Measurements from ENCODE around the gene ZMYM4.

ZMYM4 gene

DNA sequence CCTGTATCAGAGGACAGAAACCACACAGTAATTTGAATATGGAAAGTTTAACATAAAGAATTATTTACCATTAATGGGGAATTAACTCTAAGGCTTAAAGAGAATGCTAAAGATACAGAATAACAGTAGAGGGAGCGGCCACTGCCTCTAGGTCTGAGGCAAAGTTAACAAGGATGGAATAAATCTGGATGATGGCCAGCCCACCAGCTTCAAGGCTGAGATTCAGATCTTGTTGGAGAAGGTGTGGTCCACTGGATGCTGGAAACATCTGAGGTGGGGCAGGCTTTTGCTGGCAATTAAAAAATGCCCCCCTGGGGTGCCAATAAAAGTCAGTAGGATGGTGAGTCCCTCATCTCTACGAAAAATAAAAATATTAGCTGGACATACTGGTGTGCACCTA, 29.4 kb downstream of the ZMYM4 start:
- TF ChIP-seq, protein P1, sequence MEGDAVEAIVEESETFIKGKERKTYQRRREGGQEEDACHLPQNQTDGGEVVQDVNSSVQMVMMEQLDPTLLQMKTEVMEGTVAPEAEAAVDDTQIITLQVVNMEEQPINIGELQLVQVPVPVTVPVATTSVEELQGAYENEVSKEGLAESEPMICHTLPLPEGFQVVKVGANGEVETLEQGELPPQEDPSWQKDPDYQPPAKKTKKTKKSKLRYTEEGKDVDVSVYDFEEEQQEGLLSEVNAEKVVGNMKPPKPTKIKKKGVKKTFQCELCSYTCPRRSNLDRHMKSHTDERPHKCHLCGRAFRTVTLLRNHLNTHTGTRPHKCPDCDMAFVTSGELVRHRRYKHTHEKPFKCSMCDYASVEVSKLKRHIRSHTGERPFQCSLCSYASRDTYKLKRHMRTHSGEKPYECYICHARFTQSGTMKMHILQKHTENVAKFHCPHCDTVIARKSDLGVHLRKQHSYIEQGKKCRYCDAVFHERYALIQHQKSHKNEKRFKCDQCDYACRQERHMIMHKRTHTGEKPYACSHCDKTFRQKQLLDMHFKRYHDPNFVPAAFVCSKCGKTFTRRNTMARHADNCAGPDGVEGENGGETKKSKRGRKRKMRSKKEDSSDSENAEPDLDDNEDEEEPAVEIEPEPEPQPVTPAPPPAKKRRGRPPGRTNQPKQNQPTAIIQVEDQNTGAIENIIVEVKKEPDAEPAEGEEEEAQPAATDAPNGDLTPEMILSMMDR (conservative IDR thresholded peaks at IDR 0.05; ENCODE audit: control insufficient read depth, insufficient read depth, low read depth, low read length), result no peak
- no peak overlapping the region for H3K4me3 ChIP-seq (ENCODE audit: control insufficient read depth, low read depth, low read length)
- DNase-seq (ENCODE audit: low read depth), result no peak

DNA sequence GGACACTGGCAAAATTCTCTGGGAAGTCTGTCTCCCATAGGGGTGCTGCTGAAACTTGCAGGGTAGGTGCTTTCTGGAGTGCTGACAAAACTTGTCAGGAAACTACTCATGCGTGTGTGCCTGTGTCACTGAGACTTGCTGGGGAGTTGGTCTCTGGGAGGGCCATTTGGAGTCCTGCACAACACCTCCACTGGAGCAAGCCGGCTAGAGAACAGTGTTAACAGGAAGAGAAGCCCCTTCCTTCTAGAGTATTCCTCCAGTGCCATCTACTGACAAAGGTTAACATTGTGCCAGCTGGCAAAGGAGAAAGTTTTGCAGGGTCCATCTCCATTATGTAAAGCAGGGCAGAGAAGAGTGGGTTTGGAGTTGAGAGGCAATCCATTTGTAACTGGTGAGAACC, 30.0 kb downstream of the ZMYM4 start:
- DNase-seq (ENCODE audit: low read depth), result peak; percentile 50
- H3K4me3 ChIP-seq (ENCODE audit: control insufficient read depth, low read depth, low read length), result no peak overlapping the region
- TF ChIP-seq, protein P1 (conservative IDR thresholded peaks at IDR 0.05; ENCODE audit: control insufficient read depth, insufficient read depth, low read depth, low read length), result peak; percentile 46

DNA sequence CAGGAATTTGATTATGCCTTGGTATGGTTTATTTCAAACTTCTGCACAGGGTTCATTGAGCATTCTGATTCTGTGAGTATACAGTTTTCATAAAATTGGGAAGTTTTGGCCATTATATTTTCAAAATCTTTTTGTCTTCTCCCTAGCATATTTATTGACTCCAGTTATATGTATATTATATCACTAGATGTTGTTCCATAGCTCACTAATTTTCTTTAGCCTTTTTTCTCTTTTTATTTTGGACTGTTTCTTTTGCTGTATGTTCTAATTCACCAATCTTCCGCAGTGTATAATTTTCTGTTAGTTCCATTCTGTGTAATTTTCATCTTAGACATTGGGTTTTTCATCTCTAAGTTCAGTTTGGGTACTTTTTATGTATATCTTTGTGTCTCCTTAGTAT, 31.9 kb downstream of the ZMYM4 start:
- no peak overlapping the region for H3K4me3 ChIP-seq (ENCODE audit: control insufficient read depth, low read depth, low read length)
- TF ChIP-seq, protein P1 (conservative IDR thresholded peaks at IDR 0.05; ENCODE audit: control insufficient read depth, insufficient read depth, low read depth, low read length), result no peak
- no peak for DNase-seq (ENCODE audit: low read depth)

DNA sequence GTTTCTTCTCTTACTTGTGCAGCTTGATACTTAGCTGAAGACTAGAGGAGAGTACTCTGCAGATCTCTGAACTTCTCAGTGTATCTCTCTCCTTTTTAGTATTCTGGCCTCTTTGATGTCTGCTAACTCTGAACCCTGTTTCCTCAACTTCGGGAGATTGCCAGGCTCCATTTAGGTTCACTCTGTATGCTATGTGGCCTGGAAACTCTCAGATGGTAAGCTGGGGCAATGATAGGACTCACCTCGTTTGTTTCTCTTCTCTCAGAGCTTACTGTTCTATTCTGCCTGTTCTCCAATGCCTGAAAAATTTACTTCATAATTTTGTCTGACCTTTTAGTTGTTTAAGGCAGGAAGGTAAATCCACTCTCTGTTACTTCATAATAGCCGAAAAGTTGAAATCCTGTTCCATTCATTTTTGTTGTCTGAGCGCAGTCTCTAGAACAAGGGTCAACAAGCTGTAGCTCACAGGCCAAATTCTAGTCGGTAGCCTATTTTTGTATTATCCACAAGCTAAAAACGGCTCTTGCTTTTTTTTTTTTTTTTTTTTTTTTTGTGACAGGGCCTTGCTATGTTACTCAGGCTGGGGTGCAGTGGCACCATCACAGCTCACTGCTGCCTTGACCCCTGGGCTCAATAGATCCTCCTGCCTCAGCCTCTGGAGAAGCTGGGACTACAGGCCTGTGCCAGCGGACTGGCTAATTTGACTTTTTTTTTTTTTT, 33.3 kb downstream of the ZMYM4 start:
- TF ChIP-seq, protein P1 (conservative IDR thresholded peaks at IDR 0.05; ENCODE audit: control insufficient read depth, insufficient read depth, low read depth, low read length), result no peak
- no peak for DNase-seq (ENCODE audit: low read depth)
- H3K4me3 ChIP-seq (ENCODE audit: control insufficient read depth, low read depth, low read length), result no peak overlapping the region

DNA sequence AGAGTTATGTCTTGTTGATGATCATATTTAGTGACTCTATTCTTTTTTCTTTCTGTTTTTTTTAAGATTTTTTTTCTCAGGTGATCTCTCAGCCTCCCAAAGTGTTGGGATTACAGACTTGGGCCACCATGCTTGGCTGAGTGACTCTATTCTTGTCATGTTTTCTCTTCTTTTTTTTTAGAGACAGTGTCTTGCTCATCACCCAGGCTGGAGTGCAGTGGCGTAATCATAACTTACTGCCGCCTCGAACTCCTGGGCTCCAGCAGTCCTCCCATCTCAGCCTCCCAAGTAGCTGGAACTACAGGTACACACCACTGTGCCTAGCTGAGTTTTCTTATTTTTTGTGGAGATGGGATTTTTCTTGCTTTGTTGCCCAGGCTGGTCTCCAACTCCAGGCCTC, 36.9 kb downstream of the ZMYM4 start:
- no peak overlapping the region for H3K4me3 ChIP-seq (ENCODE audit: control insufficient read depth, low read depth, low read length)
- TF ChIP-seq, protein P1 (conservative IDR thresholded peaks at IDR 0.05; ENCODE audit: control insufficient read depth, insufficient read depth, low read depth, low read length), result no peak

DNA sequence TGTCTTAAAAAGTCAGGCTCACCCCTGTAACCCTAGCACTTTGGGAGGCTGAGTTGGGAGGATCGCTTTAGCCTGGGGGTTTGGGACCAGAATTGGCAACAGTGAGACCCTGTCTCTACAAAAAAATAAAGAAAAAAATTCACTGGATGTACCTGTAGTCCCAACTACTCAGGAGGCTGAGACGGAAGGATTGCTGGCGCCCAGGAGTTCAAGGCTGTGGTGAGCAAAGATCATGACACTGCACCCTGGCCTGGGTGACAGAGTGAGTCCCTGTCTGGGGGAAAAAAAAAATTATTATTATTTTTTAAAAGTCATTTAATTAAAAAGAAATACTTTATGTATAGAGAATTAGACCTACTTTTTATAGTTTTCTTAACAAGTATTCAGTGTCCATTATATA, 47.1 kb downstream of the ZMYM4 start:
- TF ChIP-seq, protein P1 (conservative IDR thresholded peaks at IDR 0.05; ENCODE audit: control insufficient read depth, insufficient read depth, low read depth, low read length), result no peak
- DNase-seq (ENCODE audit: low read depth), result no peak
- no peak overlapping the region for H3K4me3 ChIP-seq (ENCODE audit: control insufficient read depth, low read depth, low read length)

More for the DNA sequence above, 36.9 kb downstream of the ZMYM4 start:
- no peak for DNase-seq (ENCODE audit: low read depth)

All from fibroblast of mammary gland (primary cell).